CD14-positive monocyte (primary cell): ENCODE results near the gene AFF3. TPM values are rescaled to one million over a fixed set of nuclear protein-coding genes. Genes with fewer than 3 reads are reported as not detected.

Source experiments
- DNase-seq, 3 donors: peaks; one replicate each; pipeline ENCODE4 v3.0.0-alpha.2; 2011 to 2022
- H2AFZ ChIP-seq: 2 replicates; pipeline ENCODE4 v1.6.0; 2012; ENCODE audit warnings: mild to moderate bottlenecking, low read depth, low read length, inconsistent platforms; ENCODE audit not compliant: insufficient read depth, poor library complexity, severe bottlenecking
- H3K27ac ChIP-seq, 2 donors: 1 replicate in 1 of 2; 2 replicates in 1 of 2; pipeline ENCODE4 v1.5.1; 2012 to 2013; ENCODE audit warnings: low read length in 2 of 2, control low read depth in 1 of 2, inconsistent platforms in 1 of 2, low read depth in 1 of 2, mild to moderate bottlenecking in 1 of 2
- H3K27me3 ChIP-seq, 2 donors: one replicate each; pipeline versions ENCODE4 v1.6.0 to v1.6.1; 2011 to 2013; ENCODE audit warnings: low read length in 2 of 2; ENCODE audit not compliant: control insufficient read depth in 2 of 2, insufficient read depth in 2 of 2
- H3K36me3 ChIP-seq, 2 donors: replicated peaks in 1 of 2; 1 replicate in 1 of 2; 2 replicates in 1 of 2; pipeline versions ENCODE4 v1.5.1 to v1.6.1; 2012 to 2013; ENCODE audit warnings: low read length in 2 of 2, control low read depth in 1 of 2, inconsistent platforms in 1 of 2, mild to moderate bottlenecking in 1 of 2; ENCODE audit not compliant: insufficient read depth in 2 of 2, control insufficient read depth in 1 of 2
- H3K4me1 ChIP-seq, 2 donors: 1 replicate in 1 of 2; 2 replicates in 1 of 2; pipeline versions ENCODE4 v1.5.1 to v1.6.1; 2012 to 2013; ENCODE audit warnings: low read length in 2 of 2, control low read depth in 1 of 2, inconsistent platforms in 1 of 2, mild to moderate bottlenecking in 1 of 2, moderate library complexity in 1 of 2; ENCODE audit not compliant: insufficient read depth in 2 of 2, control insufficient read depth in 1 of 2
- H3K4me2 ChIP-seq: replicated peaks from 2 replicates; pipeline ENCODE3; 2012; ENCODE audit warnings: low read length, moderate library complexity, mild to moderate bottlenecking; ENCODE audit not compliant: poor library complexity, severe bottlenecking; ENCODE audit errors: extremely low read depth
- H3K4me3 ChIP-seq, 3 experiments: fragments of 200-600 bp in 1 of 3; sonication (generic) in 1 of 3; replicated peaks in 1 of 3; 1 replicate in 2 of 3; 2 replicates in 1 of 3; pipeline ENCODE4 v1.5.1; 2011 to 2013; ENCODE audit warnings: low read length in 3 of 3, mild to moderate bottlenecking in 3 of 3, control low read depth in 2 of 3, low read depth in 2 of 3, inconsistent platforms in 1 of 3, moderate library complexity in 1 of 3
- H3K79me2 ChIP-seq: 2 replicates; pipeline ENCODE4 v1.6.0; 2012; ENCODE audit warnings: mild to moderate bottlenecking, control low read depth, inconsistent platforms, low read length, moderate library complexity; ENCODE audit not compliant: insufficient read depth
- H3K9ac ChIP-seq: 2 replicates; pipeline ENCODE4 v1.6.0; 2017; ENCODE audit warnings: low read length, mild to moderate bottlenecking; ENCODE audit not compliant: insufficient read depth, poor library complexity, severe bottlenecking
- H3K9me3 ChIP-seq, 2 donors: replicated peaks in 1 of 2; 1 replicate in 1 of 2; 2 replicates in 1 of 2; pipeline versions ENCODE4 v1.5.1 to v1.6.1; 2012 to 2013; ENCODE audit warnings: low read length in 2 of 2, control low read depth in 1 of 2; ENCODE audit not compliant: control insufficient read depth in 1 of 2, insufficient read depth in 1 of 2
- H4K20me1 ChIP-seq: 2 replicates; pipeline ENCODE4 v1.6.0; 2012; ENCODE audit warnings: mild to moderate bottlenecking, low read length, control low read depth, moderate library complexity; ENCODE audit not compliant: insufficient read depth
- H3K27ac Mint-ChIP-seq, 7 donors: one replicate each; pipeline ENCODE4 v1.8.0; 2020; ENCODE audit warnings: mild to moderate bottlenecking in 7 of 7, mixed read lengths in 7 of 7, moderate library complexity in 6 of 7, inconsistent platforms in 2 of 7
- H3K27me3 Mint-ChIP-seq, 3 donors: one replicate each; pipeline ENCODE4 v1.8.0; 2021 to 2022; ENCODE audit warnings: low read depth in 3 of 3, mild to moderate bottlenecking in 3 of 3, mixed read lengths in 3 of 3, moderate library complexity in 3 of 3, inconsistent platforms in 1 of 3
- H3K36me3 Mint-ChIP-seq, 2 donors: one replicate each; pipeline ENCODE4 v1.8.0; 2020; ENCODE audit warnings: mixed read lengths in 2 of 2, inconsistent platforms in 1 of 2, mild to moderate bottlenecking in 1 of 2
- H3K4me1 Mint-ChIP-seq: one replicate; pipeline ENCODE4 v1.8.0; 2020; ENCODE audit warnings: mild to moderate bottlenecking, mixed read lengths
- H3K4me3 Mint-ChIP-seq, 2 donors: one replicate each; pipeline ENCODE4 v1.8.0; 2020; ENCODE audit warnings: mild to moderate bottlenecking in 2 of 2, mixed read lengths in 2 of 2, moderate library complexity in 1 of 2
- H3K9me3 Mint-ChIP-seq, 7 donors: one replicate each; pipeline ENCODE4 v1.8.0; 2020 to 2022; ENCODE audit warnings: mixed read lengths in 7 of 7, mild to moderate bottlenecking in 6 of 7, moderate library complexity in 6 of 7, inconsistent platforms in 2 of 7
- WGBS: methylation state at CpG from one replicate; pipeline ENCODE4 v1.1.5; 2013; ENCODE audit warnings: missing lambda C conversion rate; ENCODE audit not compliant: insufficient coverage; 5-methylcytosine and 5-hydroxymethylcytosine counted together
- intact Hi-C, 2 donors: fragments of 100-400 bp; cut with micrococcal nuclease; formaldehyde crosslinking; loops; one replicate each; pipeline versions ENCODE4 v1.15.0 to v1.15.1; 2023
- polyA plus RNA-seq, 3 donors: library from polyadenylated mRNA; depleted of rRNA in 1 of 3; unstranded in 2 of 3; stranded (reverse) in 1 of 3; fragments of 300-500 nt in 2 of 3; fragments of >200 nt in 1 of 3; fragmentation: Illumina TruSeq in 2 of 3; gene quantifications; 1 replicate in 2 of 3; 2 replicates in 1 of 3; pipeline ENCODE4 v1.2.3, GENCODE V29; 2012 to 2021
- TF ChIP-seq, protein P1 (sequence below): fragments of 200-600 bp; IDR thresholded peaks from one replicate; pipeline ENCODE4 v1.8.0; 2022; ENCODE audit warnings: antibody characterized with exemption, mild to moderate bottlenecking

AFF3 gene
- polyA plus RNA-seq, 3 donors = 0.17 to 4.1 (median 0.49) TPM

DNA sequence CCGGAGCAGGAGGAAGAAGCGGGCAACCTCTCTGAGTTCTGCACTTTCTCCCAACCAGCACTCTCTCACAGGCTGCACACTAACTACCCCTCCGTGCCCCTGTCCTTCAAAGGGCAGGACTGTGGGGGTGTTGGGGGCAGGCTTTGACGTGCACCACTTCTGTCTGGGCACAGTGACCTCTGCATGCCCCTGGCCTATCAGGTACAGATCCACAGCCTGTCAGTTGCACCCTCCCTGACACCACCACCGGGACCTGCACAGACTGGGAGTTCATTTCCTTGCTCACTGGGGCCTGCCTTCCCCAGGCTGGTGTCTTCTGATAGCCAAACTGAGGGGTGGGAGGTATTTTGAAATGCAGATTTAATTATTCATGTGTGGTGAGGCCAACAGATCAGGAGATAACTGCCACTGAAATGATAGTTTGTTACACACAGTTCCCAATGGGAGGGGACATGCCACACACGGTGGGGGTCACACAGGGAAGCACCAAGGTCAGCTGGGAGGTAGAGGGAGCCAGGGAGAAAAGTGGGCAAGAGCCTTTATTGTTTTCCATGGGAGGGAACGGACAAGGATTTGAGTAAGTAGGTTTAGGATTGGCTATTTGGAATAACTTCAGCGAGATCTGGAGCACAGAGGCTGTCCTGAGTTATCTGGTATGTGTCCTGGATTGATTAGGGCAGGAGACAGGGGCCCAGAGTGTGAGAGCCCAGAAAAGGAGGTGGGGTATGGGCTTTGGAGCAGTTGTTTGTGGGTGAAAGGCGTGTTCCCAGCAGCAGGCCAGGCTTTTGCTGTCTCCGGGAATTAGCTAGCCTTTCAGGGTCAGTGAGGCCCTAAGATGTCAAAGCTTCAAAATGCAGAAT is 251.6 kb downstream of the AFF3 start:
- H3K4me3 ChIP-seq = no peak overlapping the region
- Mint-ChIP-seq H3K27ac (peak overlapping the region in 4 of 7 donors; percentile 16 to 47 (median 40)), H3K36me3 (peaks cover 3% of the 10 kb centered on the region in 2 donors), H3K4me3 (no peak overlapping the region), H3K9me3 (no peaks in the 10 kb centered on the region), H3K27me3 (peaks cover 0 to 2% (median 1%) of the 10 kb centered on the region in 3 donors), H3K4me1 (peaks cover 6% of the 10 kb centered on the region)
- no peak overlapping the region for H3K4me2 ChIP-seq
- intact Hi-C loops = no loop called here
- no peaks in the 10 kb centered on the region for H3K9me3 ChIP-seq
- H3K27me3 ChIP-seq = no peaks in the 10 kb centered on the region
- TF ChIP-seq, protein P1, sequence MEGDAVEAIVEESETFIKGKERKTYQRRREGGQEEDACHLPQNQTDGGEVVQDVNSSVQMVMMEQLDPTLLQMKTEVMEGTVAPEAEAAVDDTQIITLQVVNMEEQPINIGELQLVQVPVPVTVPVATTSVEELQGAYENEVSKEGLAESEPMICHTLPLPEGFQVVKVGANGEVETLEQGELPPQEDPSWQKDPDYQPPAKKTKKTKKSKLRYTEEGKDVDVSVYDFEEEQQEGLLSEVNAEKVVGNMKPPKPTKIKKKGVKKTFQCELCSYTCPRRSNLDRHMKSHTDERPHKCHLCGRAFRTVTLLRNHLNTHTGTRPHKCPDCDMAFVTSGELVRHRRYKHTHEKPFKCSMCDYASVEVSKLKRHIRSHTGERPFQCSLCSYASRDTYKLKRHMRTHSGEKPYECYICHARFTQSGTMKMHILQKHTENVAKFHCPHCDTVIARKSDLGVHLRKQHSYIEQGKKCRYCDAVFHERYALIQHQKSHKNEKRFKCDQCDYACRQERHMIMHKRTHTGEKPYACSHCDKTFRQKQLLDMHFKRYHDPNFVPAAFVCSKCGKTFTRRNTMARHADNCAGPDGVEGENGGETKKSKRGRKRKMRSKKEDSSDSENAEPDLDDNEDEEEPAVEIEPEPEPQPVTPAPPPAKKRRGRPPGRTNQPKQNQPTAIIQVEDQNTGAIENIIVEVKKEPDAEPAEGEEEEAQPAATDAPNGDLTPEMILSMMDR = no peak
- H2AFZ ChIP-seq = no peak overlapping the region
- H3K9ac ChIP-seq = no peak overlapping the region
- DNase-seq = no peak
- H3K79me2 ChIP-seq = no peaks in the 10 kb centered on the region
- no peaks in the 10 kb centered on the region for H3K36me3 ChIP-seq
- WGBS = 91% methylated on average over 5 of the region's 10 CpGs
- peaks cover 3 to 9% of the 10 kb centered on the region in 2 donors for H3K4me1 ChIP-seq
- H3K27ac ChIP-seq = no peak overlapping the region
- no peaks in the 10 kb centered on the region for H4K20me1 ChIP-seq

DNA sequence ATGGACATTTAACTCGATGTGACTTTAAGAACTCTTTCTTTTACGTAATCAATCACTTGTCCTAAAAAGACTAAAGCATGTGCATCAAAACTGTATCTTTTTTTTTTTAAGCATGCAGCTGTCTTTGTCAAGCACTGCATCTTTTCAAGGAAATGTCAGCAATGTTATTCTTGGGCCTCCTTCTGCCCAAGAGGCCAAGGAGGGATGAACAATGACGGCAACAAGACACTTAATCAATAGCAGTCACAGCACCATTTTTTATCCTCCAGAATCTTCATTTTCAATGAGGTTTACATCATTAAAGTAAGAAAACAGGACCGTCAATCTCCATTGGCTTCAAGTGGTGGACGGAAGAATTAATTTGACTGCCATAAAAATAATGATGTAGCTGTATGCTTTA is 253.8 kb downstream of the AFF3 start:
- peaks cover 0 to 3% (median 2%) of the 10 kb centered on the region in 3 donors for H3K27me3 Mint-ChIP-seq
- H3K4me1 Mint-ChIP-seq = peaks cover 9% of the 10 kb centered on the region
- H3K9me3 Mint-ChIP-seq = peaks cover 0 to 2% (median 0%) of the 10 kb centered on the region in 7 donors
- Histone ChIP-seq H3K4me1 (peaks cover 3 to 9% of the 10 kb centered on the region in 2 donors), H3K27ac (no peak overlapping the region), H3K79me2 (no peaks in the 10 kb centered on the region), H3K27me3 (no peaks in the 10 kb centered on the region), H3K36me3 (no peaks in the 10 kb centered on the region), H2AFZ (no peak overlapping the region), H3K9ac (no peak overlapping the region), H3K4me3 (no peak overlapping the region), H4K20me1 (no peaks in the 10 kb centered on the region), H3K4me2 (no peak overlapping the region), H3K9me3 (no peaks in the 10 kb centered on the region)
- intact Hi-C loops = no loop called here
- no peak overlapping the region for H3K4me3 Mint-ChIP-seq
- no peak overlapping the region for H3K27ac Mint-ChIP-seq
- no CpG with 5 or more reads among the region's 5 CpGs for WGBS
- TF ChIP-seq, protein P1 = no peak
- DNase-seq = no peak
- H3K36me3 Mint-ChIP-seq = peaks cover 0 to 5% of the 10 kb centered on the region in 2 donors
